Activated naive CD4-positive, alpha-beta T cell treated with anti-CD3 and anti-CD28 coated beads, Interleukin-2, amount 50 U/mL, for 24 hours (primary cell): Measurements from ENCODE around the gene ZDHHC18.
"Not testable (repeated sequence)": the region's sequence is repeated elsewhere in the genome, so short reads cannot be mapped to it uniquely, and the experiment has no call there.

ENCODE experiments used
- H3K27ac Mint-ChIP-seq: one replicate; pipeline ENCODE4 v1.8.0; 2021; ENCODE audit warnings: mild to moderate bottlenecking, mixed read lengths
- H3K27me3 Mint-ChIP-seq: one replicate; pipeline ENCODE4 v1.8.0; 2021; ENCODE audit warnings: mixed read lengths
- H3K36me3 Mint-ChIP-seq: one replicate; pipeline ENCODE4 v1.8.0; 2021; ENCODE audit warnings: mixed read lengths
- H3K4me1 Mint-ChIP-seq: one replicate; pipeline ENCODE4 v1.8.0; 2021; ENCODE audit warnings: mixed read lengths
- H3K4me3 Mint-ChIP-seq: one replicate; pipeline ENCODE4 v1.8.0; 2021; ENCODE audit warnings: mild to moderate bottlenecking, mixed read lengths
- H3K9me3 Mint-ChIP-seq: one replicate; pipeline ENCODE4 v1.8.0; 2021; ENCODE audit warnings: mixed read lengths

The ZDHHC18 gene

GRCh38 chr1:26839339-26839722 lies 12.8 kb downstream of the ZDHHC18 start:
- Mint-ChIP-seq H3K27ac (no peak overlapping the region), H3K4me3 (no peak overlapping the region), H3K27me3 (no peaks in the 10 kb centered on the region), H3K9me3 (no peaks in the 10 kb centered on the region), H3K4me1 (peaks cover 7% of the 10 kb centered on the region), H3K36me3 (peaks cover 12% of the 10 kb centered on the region)

GRCh38 chr1:26839779-26840178 lies 13.3 kb downstream of the ZDHHC18 start:
- Mint-ChIP-seq H3K36me3 (peaks cover 10% of the 10 kb centered on the region), H3K27ac (no peak overlapping the region), H3K27me3 (no peaks in the 10 kb centered on the region), H3K9me3 (no peaks in the 10 kb centered on the region), H3K4me1 (peaks cover 3% of the 10 kb centered on the region), H3K4me3 (no peak overlapping the region)

GRCh38 chr1:26844424-26845196 lies 18.1 kb downstream of the ZDHHC18 start:
- Mint-ChIP-seq H3K36me3 (peaks cover 4% of the 10 kb centered on the region), H3K4me3 (no peak overlapping the region), H3K9me3 (no peaks in the 10 kb centered on the region), H3K4me1 (no peaks in the 10 kb centered on the region), H3K27ac (no peak overlapping the region), H3K27me3 (no peaks in the 10 kb centered on the region)

- not testable (repeated sequence) for H3K4me3 Mint-ChIP-seq, H3K9me3 Mint-ChIP-seq, H3K27me3 Mint-ChIP-seq, H3K4me1 Mint-ChIP-seq, H3K27ac Mint-ChIP-seq
- peaks cover 14% of the 10 kb centered on the region for H3K36me3 Mint-ChIP-seq
These were observed 21.3 kb downstream of the ZDHHC18 start for GRCh38 chr1:26847826-26848225.

- Mint-ChIP-seq H3K27me3 (no peaks in the 10 kb centered on the region), H3K36me3 (peaks cover 16% of the 10 kb centered on the region), H3K27ac (no peak overlapping the region)
These were observed 22.0 kb downstream of the ZDHHC18 start for GRCh38 chr1:26848499-26848898.

GRCh38 chr1:26848941-26849774 lies 22.7 kb downstream of the ZDHHC18 start:
- no peaks in the 10 kb centered on the region for H3K4me1 Mint-ChIP-seq
- H3K4me3 Mint-ChIP-seq: no peak overlapping the region
- no peaks in the 10 kb centered on the region for H3K9me3 Mint-ChIP-seq
- H3K36me3 Mint-ChIP-seq: peaks cover 16% of the 10 kb centered on the region
- H3K27me3 Mint-ChIP-seq: no peaks in the 10 kb centered on the region
- no peak overlapping the region for H3K27ac Mint-ChIP-seq

More at GRCh38 chr1:26848499-26848898, 22.0 kb downstream of the ZDHHC18 start:
- Mint-ChIP-seq H3K9me3 (no peaks in the 10 kb centered on the region), H3K4me1 (no peaks in the 10 kb centered on the region), H3K4me3 (no peak overlapping the region)

- H3K4me3 Mint-ChIP-seq: no peak overlapping the region
- no peaks in the 10 kb centered on the region for H3K9me3 Mint-ChIP-seq
- peaks cover 18% of the 10 kb centered on the region for H3K36me3 Mint-ChIP-seq
- H3K27ac Mint-ChIP-seq: no peak overlapping the region
- H3K4me1 Mint-ChIP-seq: no peaks in the 10 kb centered on the region
- H3K27me3 Mint-ChIP-seq: no peaks in the 10 kb centered on the region
These were observed 24.7 kb downstream of the ZDHHC18 start for GRCh38 chr1:26851106-26851684.

- H3K36me3 Mint-ChIP-seq: peaks cover 16% of the 10 kb centered on the region
- H3K27ac Mint-ChIP-seq: no peak overlapping the region
- no peaks in the 10 kb centered on the region for H3K27me3 Mint-ChIP-seq
- no peaks in the 10 kb centered on the region for H3K9me3 Mint-ChIP-seq
- H3K4me1 Mint-ChIP-seq: no peaks in the 10 kb centered on the region
- H3K4me3 Mint-ChIP-seq: no peak overlapping the region
These were observed 26.2 kb downstream of the ZDHHC18 start for GRCh38 chr1:26852701-26853100.

- no peak overlapping the region for H3K4me3 Mint-ChIP-seq
- no peaks in the 10 kb centered on the region for H3K27me3 Mint-ChIP-seq
- peaks cover 16% of the 10 kb centered on the region for H3K36me3 Mint-ChIP-seq
- H3K9me3 Mint-ChIP-seq: no peaks in the 10 kb centered on the region
- H3K27ac Mint-ChIP-seq: no peak overlapping the region
- H3K4me1 Mint-ChIP-seq: no peaks in the 10 kb centered on the region
These were observed 26.7 kb downstream of the ZDHHC18 start for GRCh38 chr1:26853156-26853555.

- Mint-ChIP-seq H3K9me3 (no peaks in the 10 kb centered on the region), H3K27me3 (no peaks in the 10 kb centered on the region), H3K4me1 (no peaks in the 10 kb centered on the region), H3K4me3 (no peak overlapping the region), H3K27ac (no peak overlapping the region), H3K36me3 (peaks cover 16% of the 10 kb centered on the region)
These were observed 27.1 kb downstream of the ZDHHC18 start for GRCh38 chr1:26853600-26853999.

GRCh38 chr1:26854906-26855305 lies 28.4 kb downstream of the ZDHHC18 start:
- Mint-ChIP-seq H3K27me3 (no peaks in the 10 kb centered on the region), H3K36me3 (peaks cover 16% of the 10 kb centered on the region), H3K4me1 (no peaks in the 10 kb centered on the region), H3K4me3 (no peak overlapping the region), H3K27ac (no peak overlapping the region), H3K9me3 (no peaks in the 10 kb centered on the region)

GRCh38 chr1:26855636-26856035 lies 29.1 kb downstream of the ZDHHC18 start:
- Mint-ChIP-seq H3K9me3 (no peaks in the 10 kb centered on the region), H3K36me3 (peaks cover 16% of the 10 kb centered on the region), H3K4me3 (no peak overlapping the region), H3K4me1 (no peaks in the 10 kb centered on the region), H3K27me3 (no peaks in the 10 kb centered on the region), H3K27ac (no peak overlapping the region)

- Mint-ChIP-seq H3K27ac (no peak overlapping the region), H3K27me3 (no peaks in the 10 kb centered on the region), H3K4me3 (no peak overlapping the region), H3K4me1 (no peaks in the 10 kb centered on the region), H3K9me3 (no peaks in the 10 kb centered on the region), H3K36me3 (peaks cover 16% of the 10 kb centered on the region)
These were observed 29.7 kb downstream of the ZDHHC18 start for GRCh38 chr1:26856181-26856580.

- H3K9me3 Mint-ChIP-seq: no peaks in the 10 kb centered on the region
- H3K4me3 Mint-ChIP-seq: no peak overlapping the region
- peaks cover under 1% of the 10 kb centered on the region for H3K4me1 Mint-ChIP-seq
- no peak overlapping the region for H3K27ac Mint-ChIP-seq
- H3K27me3 Mint-ChIP-seq: no peaks in the 10 kb centered on the region
- H3K36me3 Mint-ChIP-seq: peaks cover 13% of the 10 kb centered on the region
These were observed 30.3 kb downstream of the ZDHHC18 start for GRCh38 chr1:26856604-26857469.

- no peak overlapping the region for H3K27ac Mint-ChIP-seq
- H3K4me1 Mint-ChIP-seq: peaks cover 8% of the 10 kb centered on the region
These were observed 31.1 kb downstream of the ZDHHC18 start for GRCh38 chr1:26857473-26858060.

More at GRCh38 chr1:26857473-26858060, 31.1 kb downstream of the ZDHHC18 start:
- H3K4me3 Mint-ChIP-seq: no peak overlapping the region
- peaks cover 8% of the 10 kb centered on the region for H3K36me3 Mint-ChIP-seq
- no peaks in the 10 kb centered on the region for H3K9me3 Mint-ChIP-seq
- H3K27me3 Mint-ChIP-seq: no peaks in the 10 kb centered on the region
